Measurements from ENCODE around the gene USP3.
"Not testable (repeated sequence)": the region's sequence is repeated elsewhere in the genome, so short reads cannot be mapped to it uniquely, and the experiment has no call there.

Gene USP3

DNA sequence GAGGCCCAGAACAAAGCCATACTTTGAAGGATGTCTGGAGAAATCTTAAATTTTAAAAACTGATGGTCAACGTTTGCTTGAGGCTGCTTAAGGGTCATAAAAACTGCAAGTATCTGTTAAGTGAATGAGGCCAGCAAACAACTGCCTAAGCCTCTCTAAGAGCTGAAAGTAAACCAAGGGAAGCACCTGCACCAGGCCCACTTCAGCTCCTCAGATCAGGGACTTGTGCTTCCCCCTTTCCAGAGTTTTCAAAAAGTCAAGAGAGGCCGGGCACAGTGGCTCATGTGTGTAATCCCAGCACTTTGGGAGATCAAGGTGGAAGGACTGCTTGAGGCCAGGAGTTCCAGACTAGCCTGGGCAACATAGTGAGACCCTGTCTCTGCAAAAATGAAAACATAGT lies 101.9 kb downstream of the USP3 start:
- H3K4me1 Mint-ChIP-seq: peaks cover 38% of the 10 kb centered on the region

DNA sequence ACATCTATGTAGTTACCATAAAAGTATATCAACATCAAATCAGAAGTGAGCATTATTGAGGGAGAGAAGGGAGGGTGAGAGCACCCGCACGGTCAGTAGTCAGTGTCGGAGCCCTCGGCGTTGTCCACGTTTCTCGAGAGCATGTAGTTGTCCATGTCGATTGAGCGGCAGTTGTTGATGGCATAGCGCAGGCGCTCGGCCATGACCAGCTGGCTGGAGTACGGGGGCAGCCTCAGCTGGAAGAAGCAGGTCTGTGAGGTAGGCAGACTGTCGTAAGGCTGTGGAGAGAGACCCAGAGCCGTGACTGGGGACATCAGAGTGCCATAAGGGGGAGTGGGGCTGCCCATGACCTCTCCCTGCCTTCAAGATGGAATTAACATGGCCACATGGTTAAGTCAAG lies 104.6 kb downstream of the USP3 start:
- Mint-ChIP-seq H3K27me3 (no peaks in the 10 kb centered on the region), H3K27ac (no peak overlapping the region)

More for the DNA sequence above, 101.9 kb downstream of the USP3 start:
- peak overlapping the region; percentile 46 for H3K27ac Mint-ChIP-seq
- H3K9me3 Mint-ChIP-seq: no peaks in the 10 kb centered on the region
- no peak for ATAC-seq (ENCODE audit: low read depth)
- H3K36me3 Mint-ChIP-seq: peaks cover 9% of the 10 kb centered on the region
- no peaks in the 10 kb centered on the region for H3K27me3 Mint-ChIP-seq
- no peak overlapping the region for H3K4me3 Mint-ChIP-seq
- DNase-seq (ENCODE audit: low spot score in 2 of 2): no peak

DNA sequence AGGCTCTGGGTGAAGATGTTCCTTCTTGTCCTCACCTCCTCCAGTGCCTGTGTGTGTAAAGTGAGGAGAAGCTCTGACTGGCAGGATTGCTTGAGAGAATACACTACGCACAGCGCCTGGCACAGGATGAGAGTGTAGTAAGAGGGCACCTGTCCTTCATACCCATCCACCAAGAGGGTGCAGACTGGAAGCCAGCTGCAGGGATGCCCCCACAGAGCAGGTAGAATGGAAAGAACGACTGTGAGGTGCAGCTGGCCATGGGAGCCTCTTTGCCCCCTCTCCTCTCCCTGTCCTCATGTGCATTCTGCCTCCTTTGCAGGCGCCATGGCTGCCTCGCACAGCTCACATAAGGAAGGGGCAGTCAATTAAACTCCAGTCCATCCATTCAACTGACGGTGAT lies 105.1 kb downstream of the USP3 start:
- Mint-ChIP-seq H3K27ac (no peak overlapping the region), H3K9me3 (no peaks in the 10 kb centered on the region)

More for the DNA sequence above, 104.6 kb downstream of the USP3 start:
- H3K4me3 Mint-ChIP-seq: no peak overlapping the region
- peaks cover 24% of the 10 kb centered on the region for H3K4me1 Mint-ChIP-seq
- no peak for DNase-seq (ENCODE audit: low spot score in 2 of 2)
- ATAC-seq (ENCODE audit: low read depth): no peak
- H3K36me3 Mint-ChIP-seq: peaks cover 9% of the 10 kb centered on the region
- H3K9me3 Mint-ChIP-seq: no peaks in the 10 kb centered on the region

DNA sequence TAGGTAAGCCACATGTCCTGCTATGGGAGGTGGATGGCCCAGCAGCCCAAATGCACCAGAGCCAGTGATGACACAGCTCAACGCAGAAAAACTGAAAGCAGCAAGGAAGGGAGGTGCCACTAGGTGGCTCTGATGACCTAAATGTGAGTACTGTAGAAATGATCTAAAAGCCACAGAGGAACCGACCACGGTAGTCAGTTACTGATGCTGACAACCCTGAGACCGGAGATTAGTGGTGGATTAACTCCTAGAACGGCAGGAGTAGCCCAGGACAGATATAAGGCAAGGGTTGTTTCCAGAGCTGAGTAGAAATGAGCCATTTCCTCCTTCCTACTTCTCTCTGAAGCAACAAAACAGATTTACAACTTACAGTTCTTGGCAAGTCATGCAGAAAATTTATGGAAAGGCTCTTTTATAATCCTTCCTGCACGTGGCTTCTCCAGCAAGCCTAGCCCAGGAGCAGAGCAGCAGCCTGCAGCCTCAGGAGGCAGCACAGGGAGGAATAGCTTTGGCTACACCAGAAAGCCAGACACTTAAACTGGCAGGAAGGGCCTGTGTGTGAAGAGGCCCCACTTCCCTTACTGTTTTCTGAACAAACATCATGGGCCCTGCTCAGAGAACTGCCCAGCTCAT lies 105.9 kb downstream of the USP3 start:
- peak; percentile 55 to 65 for DNase-seq (ENCODE audit: low spot score in 2 of 2)
- Mint-ChIP-seq H3K4me3 (no peak overlapping the region), H3K9me3 (no peaks in the 10 kb centered on the region), H3K36me3 (peaks cover 17% of the 10 kb centered on the region), H3K27ac (peak overlapping the region; percentile 84), H3K4me1 (peaks cover 21% of the 10 kb centered on the region), H3K27me3 (no peaks in the 10 kb centered on the region)
- ATAC-seq (ENCODE audit: low read depth): peak; percentile 92

More for the DNA sequence above, 105.1 kb downstream of the USP3 start:
- no peaks in the 10 kb centered on the region for H3K27me3 Mint-ChIP-seq
- no peak overlapping the region for H3K4me3 Mint-ChIP-seq
- DNase-seq (ENCODE audit: low spot score in 2 of 2) (no peak), ATAC-seq (ENCODE audit: low read depth) (no peak)
- peaks cover 9% of the 10 kb centered on the region for H3K36me3 Mint-ChIP-seq
- H3K4me1 Mint-ChIP-seq: peaks cover 24% of the 10 kb centered on the region

DNA sequence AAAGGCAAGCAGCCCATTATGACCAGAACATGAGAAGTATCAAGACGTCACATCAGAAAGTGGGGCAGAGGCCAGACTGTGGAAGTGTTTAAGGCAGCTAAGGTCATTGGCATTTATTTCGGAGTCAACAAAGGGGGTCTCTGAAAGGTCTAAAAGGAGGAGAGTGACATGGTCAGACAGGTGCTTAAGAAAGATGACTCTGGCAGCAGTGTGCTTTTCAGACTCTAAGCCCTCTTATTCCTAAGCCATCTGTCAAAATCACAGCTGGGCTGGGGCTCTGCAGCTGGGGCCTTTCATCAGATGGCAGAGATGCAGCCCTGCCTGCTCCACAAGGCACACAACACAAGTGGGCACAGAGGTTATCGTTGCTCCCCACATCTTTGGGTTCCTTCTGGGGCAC lies 106.8 kb downstream of the USP3 start:
- Mint-ChIP-seq H3K9me3 (no peaks in the 10 kb centered on the region), H3K36me3 (peaks cover 22% of the 10 kb centered on the region), H3K27ac (peak overlapping the region; percentile 84), H3K4me1 (peaks cover 14% of the 10 kb centered on the region), H3K27me3 (no peaks in the 10 kb centered on the region), H3K4me3 (no peak overlapping the region)
- no peak for DNase-seq (ENCODE audit: low spot score in 2 of 2)
- no peak for ATAC-seq (ENCODE audit: low read depth)

DNA sequence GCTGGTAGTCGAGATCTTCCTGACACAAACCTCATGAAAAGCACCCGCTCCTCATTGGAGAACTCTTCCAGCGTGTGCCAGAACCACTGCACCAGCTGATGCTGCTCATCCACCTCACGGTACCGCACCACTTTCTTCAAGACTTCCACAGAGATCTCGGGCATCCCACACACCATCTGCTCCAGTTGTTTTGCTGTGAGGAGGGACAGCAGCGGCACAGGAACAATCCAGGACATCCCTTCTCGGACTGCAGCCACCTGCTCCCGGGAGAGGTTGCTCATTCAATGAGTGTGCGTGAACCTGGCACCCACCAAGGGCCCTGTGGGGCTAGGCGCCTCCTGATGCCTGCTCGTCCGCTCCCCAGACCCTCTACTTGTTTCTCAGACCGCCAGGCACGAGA lies 107.9 kb downstream of the USP3 start:
- H3K4me3 Mint-ChIP-seq: no peak overlapping the region
- no peaks in the 10 kb centered on the region for H3K9me3 Mint-ChIP-seq
- H3K36me3 Mint-ChIP-seq: peaks cover 25% of the 10 kb centered on the region
- H3K27ac Mint-ChIP-seq: peak overlapping the region; percentile 12
- no peak for DNase-seq (ENCODE audit: low spot score in 2 of 2)
- H3K4me1 Mint-ChIP-seq: peaks cover 14% of the 10 kb centered on the region
- H3K27me3 Mint-ChIP-seq: no peaks in the 10 kb centered on the region
- no peak for ATAC-seq (ENCODE audit: low read depth)

DNA sequence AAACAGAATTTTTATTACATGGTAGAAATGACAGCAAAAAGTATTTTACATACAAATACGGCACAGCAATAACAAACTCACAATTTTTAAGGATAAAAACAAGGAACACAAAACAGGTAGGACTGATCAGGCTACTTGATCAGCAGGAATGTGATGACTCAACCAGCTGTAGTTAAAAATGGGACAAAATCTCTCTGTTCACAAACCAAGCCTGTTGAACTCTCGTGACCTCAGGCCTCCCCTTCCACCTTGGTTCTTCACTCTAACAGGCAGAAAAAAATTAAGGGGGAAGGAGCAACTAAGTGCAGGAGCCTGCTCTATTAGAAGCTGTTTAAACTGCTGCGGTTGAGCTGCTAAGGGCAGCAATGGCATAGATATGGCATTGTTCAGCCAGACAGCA lies 111.5 kb downstream of the USP3 start:
- H3K36me3 Mint-ChIP-seq: peaks cover 25% of the 10 kb centered on the region
- no peak overlapping the region for H3K4me3 Mint-ChIP-seq
- no peaks in the 10 kb centered on the region for H3K9me3 Mint-ChIP-seq
- ATAC-seq (ENCODE audit: low read depth) (no peak), DNase-seq (ENCODE audit: low spot score in 2 of 2) (no peak)
- peak overlapping the region; percentile 58 for H3K27ac Mint-ChIP-seq
- H3K4me1 Mint-ChIP-seq: peaks cover 1% of the 10 kb centered on the region
- H3K27me3 Mint-ChIP-seq: no peaks in the 10 kb centered on the region

DNA sequence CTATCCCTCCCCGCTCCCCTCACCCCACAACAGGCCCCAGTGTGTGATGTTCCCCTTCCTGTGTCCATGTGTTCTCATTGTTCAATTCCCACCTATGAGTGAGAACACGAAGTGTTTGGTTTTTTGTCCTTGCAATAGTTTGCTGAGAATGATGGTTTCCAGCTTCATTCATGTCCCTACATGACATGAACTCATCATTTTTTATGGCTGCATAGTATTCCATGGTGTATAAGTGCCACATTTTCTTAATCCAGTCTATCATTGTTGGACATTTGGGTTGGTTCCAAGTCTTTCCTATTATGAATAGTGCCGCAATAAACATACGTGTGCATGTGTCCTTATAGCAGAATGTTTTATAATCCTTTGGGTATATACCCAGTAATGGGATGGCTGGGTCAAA lies 112.8 kb downstream of the USP3 start:
- H3K27ac Mint-ChIP-seq; ATAC-seq (ENCODE audit: low read depth); H3K4me3 Mint-ChIP-seq; H3K9me3 Mint-ChIP-seq; H3K27me3 Mint-ChIP-seq; DNase-seq (ENCODE audit: low spot score in 2 of 2); H3K4me1 Mint-ChIP-seq: not testable (repeated sequence)
- peaks cover 33% of the 10 kb centered on the region for H3K36me3 Mint-ChIP-seq

DNA sequence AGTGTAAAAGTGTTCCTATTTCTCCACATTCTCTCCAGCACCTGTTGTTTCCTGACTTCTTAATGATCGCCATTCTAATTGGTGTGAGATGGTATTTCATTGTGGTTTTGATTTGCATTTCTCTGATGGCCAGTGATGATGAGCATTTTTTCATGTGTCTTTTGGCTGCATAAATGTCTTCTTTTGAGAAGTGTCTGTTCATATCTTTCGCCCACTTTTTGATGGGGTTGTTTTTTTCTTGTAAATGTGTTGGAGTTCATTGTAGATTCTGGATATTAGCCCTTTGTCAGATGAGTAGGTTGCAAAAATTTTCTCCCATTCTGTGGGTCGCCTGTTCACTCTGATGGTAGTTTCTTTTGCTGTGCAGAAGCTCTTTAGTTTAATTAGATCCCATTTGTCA lies 113.2 kb downstream of the USP3 start:
- ATAC-seq (ENCODE audit: low read depth); H3K4me1 Mint-ChIP-seq; DNase-seq (ENCODE audit: low spot score in 2 of 2); H3K27me3 Mint-ChIP-seq; H3K4me3 Mint-ChIP-seq; H3K9me3 Mint-ChIP-seq; H3K27ac Mint-ChIP-seq: not testable (repeated sequence)
- H3K36me3 Mint-ChIP-seq: peaks cover 33% of the 10 kb centered on the region

DNA sequence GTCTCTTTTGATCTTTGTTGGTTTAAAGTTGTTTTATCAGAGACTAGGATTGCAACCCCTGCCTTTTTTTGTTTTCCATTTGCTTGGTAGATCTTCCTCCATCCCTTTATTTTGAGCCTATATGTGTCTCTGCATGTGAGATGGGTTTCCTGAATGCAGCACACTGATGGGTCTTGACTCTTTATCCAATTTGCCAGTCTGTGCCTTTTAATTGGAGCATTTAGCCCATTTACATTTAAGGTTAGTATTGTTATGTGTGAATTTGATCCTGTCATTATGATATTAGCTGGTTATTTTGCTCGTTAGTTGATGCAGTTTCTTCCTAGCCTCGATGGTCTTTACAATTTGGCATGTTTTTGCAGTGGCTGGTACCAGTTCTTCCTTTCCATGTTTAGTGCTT lies 116.4 kb downstream of the USP3 start:
- not testable (repeated sequence) for H3K9me3 Mint-ChIP-seq; H3K4me1 Mint-ChIP-seq; ATAC-seq (ENCODE audit: low read depth); H3K27ac Mint-ChIP-seq; H3K27me3 Mint-ChIP-seq; H3K4me3 Mint-ChIP-seq; DNase-seq (ENCODE audit: low spot score in 2 of 2)
- H3K36me3 Mint-ChIP-seq: peaks cover 36% of the 10 kb centered on the region

DNA sequence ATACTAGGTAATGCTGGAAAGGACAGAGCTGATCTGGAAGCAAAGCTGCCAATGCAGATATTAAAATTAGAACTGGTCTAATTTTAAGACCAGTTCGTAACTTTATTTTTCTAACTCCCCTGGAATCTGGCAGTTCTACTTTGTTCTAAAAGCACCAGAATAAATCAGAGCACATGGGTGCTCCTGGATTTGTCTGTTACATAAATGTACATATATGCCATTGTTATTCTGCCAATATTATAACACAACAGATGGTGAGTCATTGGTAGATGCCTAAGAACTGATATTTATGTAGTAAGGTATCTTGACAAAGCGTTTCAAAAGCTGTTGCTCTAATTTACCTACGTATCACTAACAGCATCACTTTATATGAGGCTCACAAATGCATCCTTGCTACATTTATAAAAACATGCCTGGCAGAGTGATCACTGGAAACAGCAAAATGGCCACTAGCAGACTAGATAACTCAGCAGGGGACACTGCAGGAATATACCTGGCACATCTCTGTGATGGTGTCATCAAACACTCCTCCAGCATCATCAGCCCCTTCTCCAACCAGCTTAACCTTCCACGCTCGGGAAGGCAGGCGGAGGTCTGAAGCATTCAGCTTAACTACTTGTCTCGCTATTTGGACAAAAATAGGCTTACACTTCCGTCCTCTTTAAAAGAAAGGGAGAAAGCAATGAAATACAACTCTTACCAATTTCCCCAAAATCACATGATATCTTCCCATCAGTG lies 119.0 kb downstream of the USP3 start:
- peak overlapping the region; percentile 62 for H3K27ac Mint-ChIP-seq
- H3K4me1 Mint-ChIP-seq: peaks cover 2% of the 10 kb centered on the region
- peaks cover 32% of the 10 kb centered on the region for H3K36me3 Mint-ChIP-seq
- no peak overlapping the region for H3K4me3 Mint-ChIP-seq
- no peaks in the 10 kb centered on the region for H3K27me3 Mint-ChIP-seq
- no peak for ATAC-seq (ENCODE audit: low read depth)
- H3K9me3 Mint-ChIP-seq: no peaks in the 10 kb centered on the region
- no peak for DNase-seq (ENCODE audit: low spot score in 2 of 2)

DNA sequence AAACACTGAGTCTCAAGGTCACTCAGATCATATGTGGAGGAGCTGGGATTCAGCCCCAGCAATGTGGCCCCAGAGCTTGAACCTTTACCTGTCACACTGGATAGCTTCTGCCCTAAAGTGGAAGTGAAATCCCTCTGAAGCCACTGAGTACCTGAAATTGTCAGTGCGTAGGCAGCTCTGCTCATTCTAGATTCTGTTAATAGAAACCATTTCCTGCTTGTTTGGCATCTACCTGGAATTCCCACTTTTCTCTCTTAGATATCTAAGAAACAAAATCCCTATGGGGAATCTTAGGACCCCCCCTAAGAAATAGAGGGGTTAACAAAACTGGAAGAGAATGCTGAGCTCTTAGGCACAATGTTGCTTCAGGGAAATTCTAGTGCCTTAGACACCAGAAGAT lies 122.6 kb downstream of the USP3 start:
- H3K27me3 Mint-ChIP-seq: no peaks in the 10 kb centered on the region

DNA sequence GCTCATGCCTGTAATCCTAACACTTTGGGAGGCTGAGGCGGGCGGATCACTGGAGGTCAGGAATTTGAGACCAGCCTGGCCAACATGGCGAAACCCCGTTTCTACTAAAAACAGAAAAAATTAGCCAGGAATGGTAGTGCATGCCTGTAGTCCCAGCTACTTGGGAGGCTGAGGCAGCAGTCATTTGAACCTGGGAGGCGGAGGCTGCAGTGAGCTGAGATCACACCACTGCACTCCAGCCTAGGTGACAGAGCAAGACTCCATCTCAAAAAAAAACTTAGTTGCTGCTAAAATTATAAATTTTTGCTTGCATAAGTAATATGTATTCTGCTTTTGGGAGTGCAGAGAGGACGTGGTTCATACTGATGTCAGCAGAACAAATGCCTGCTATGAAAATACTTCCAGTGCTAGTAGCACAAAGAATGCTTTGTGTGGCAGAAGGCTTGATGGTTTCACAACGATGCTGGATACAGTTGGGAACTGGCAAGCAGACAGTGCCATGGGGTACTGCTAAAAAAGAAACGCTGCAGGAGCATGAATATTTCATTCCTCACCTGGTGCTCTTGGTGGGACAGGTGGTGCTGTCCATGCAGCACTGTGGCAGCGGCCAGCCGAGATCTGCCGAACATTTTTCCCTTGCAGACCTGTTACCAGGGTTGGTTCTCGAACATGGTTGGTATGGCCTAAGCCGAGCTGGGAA lies 123.9 kb downstream of the USP3 start:
- H3K4me3 Mint-ChIP-seq: no peak overlapping the region
- H3K27me3 Mint-ChIP-seq: no peaks in the 10 kb centered on the region
- peaks cover 9% of the 10 kb centered on the region for H3K4me1 Mint-ChIP-seq
- ATAC-seq (ENCODE audit: low read depth) (no peak), DNase-seq (ENCODE audit: low spot score in 2 of 2) (no peak)
- no peak overlapping the region for H3K27ac Mint-ChIP-seq
- peaks cover 47% of the 10 kb centered on the region for H3K36me3 Mint-ChIP-seq
- no peaks in the 10 kb centered on the region for H3K9me3 Mint-ChIP-seq

More for the DNA sequence above, 122.6 kb downstream of the USP3 start:
- H3K9me3 Mint-ChIP-seq: no peaks in the 10 kb centered on the region
- H3K4me3 Mint-ChIP-seq: no peak overlapping the region
- H3K4me1 Mint-ChIP-seq: peaks cover 5% of the 10 kb centered on the region
- peaks cover 39% of the 10 kb centered on the region for H3K36me3 Mint-ChIP-seq
- DNase-seq (ENCODE audit: low spot score in 2 of 2) (no peak), ATAC-seq (ENCODE audit: low read depth) (no peak)
- peak overlapping the region; percentile 74 for H3K27ac Mint-ChIP-seq

DNA sequence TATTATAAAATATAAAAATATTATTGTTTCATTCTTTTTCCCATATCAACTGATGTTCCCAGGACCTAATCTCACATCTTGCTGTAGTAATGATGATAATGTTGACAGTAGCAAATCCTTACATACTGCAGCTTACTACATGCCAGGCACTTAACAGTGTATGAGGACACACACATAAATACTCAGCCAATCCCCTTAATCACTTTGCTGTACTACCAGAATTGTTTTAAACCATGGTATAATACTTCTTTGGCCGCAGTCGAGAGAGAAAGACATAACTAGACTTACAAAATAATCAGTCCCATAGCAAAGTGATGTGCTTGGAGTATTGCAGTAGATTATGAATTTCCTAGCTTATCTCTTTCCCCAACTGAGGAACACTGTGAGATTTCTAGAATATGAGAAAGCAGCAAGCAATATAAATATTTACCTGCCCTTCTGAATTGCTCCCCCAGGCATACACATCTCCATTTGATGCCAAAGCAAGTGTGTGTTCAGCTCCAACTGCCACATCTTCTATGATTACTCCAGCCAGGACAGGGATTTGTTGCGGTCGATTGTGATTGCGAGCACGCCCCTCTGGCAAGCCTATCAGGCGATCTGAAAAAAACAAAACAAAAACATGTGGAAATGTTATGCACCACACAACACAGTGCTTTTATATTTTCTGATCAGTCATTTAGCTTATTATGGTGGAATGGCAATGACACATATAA lies 125.8 kb downstream of the USP3 start:
- Mint-ChIP-seq H3K27ac (peak overlapping the region; percentile 14), H3K4me3 (no peak overlapping the region), H3K36me3 (peaks cover 40% of the 10 kb centered on the region), H3K27me3 (no peaks in the 10 kb centered on the region), H3K9me3 (no peaks in the 10 kb centered on the region), H3K4me1 (peaks cover 7% of the 10 kb centered on the region)
- DNase-seq (ENCODE audit: low spot score in 2 of 2): no peak
- ATAC-seq (ENCODE audit: low read depth): no peak

Measured in memory B cell (primary cell).